ENCODE results near the gene TNFRSF1B. TPM values are rescaled to one million over a fixed set of nuclear protein-coding genes. Genes with fewer than 3 reads are reported as not detected.

Gene TNFRSF1B
- total RNA-seq, 1 experiment from 2014 or later, result 0.61 TPM

DNA sequence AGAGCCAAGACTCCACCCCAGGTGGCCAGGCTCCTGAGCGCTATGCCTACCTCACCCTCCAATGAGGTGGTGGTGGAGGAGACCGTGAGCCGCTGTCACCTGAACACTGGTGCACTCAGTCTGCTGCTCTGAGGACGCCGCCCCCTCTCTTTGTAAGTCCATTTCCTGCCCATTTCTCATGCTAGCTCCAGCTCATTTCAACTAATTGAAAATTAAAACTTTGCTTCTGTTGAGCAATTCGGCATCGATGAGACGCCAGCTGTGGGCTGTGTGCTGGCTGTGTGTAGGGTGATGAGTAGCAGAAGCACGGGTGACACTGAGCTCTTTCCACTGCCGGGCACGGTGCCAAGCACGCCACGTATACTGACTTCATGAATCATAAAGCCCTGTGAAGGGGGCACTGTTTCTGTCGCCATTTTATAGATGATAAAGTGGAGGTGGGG lies 11.2 kb downstream of the TNFRSF1B start:
- Histone ChIP-seq H3K79me2 (ENCODE audit: insufficient read depth, low read length) (no peaks in the 10 kb centered on the region), H4K20me1 (ENCODE audit: insufficient read depth) (no peaks in the 10 kb centered on the region), H2AFZ (ENCODE audit: low read depth, low read length, poor library complexity, severe bottlenecking) (peak overlapping the region; percentile 98), H3K9me3 (ENCODE audit: control insufficient read depth in 1 of 2, insufficient read depth in 1 of 2, low read depth in 1 of 2, low read length in 2 of 2) (no peaks in the 10 kb centered on the region), H3K9me2 (ENCODE audit: insufficient read depth) (no peaks in the 10 kb centered on the region), H3K27ac (ENCODE audit: low read depth, low read length) (no peak overlapping the region), H3K4me1 (ENCODE audit: control insufficient read depth in 1 of 2, insufficient read depth in 2 of 2, low read length in 2 of 2) (peaks cover 24 to 28% of the 10 kb centered on the region in 2 experiments), H3K27me3 (ENCODE audit: insufficient read depth, low read length) (no peaks in the 10 kb centered on the region), H3K9ac (ENCODE audit: low read length) (peak overlapping the region; percentile 12), H3K36me3 (ENCODE audit: control insufficient read depth in 1 of 2, insufficient read depth in 2 of 2, low read length in 2 of 2) (no peaks in the 10 kb centered on the region), H3K4me3 (replicated peaks in 1 of 2; ENCODE audit: low read depth in 1 of 2, low read length in 2 of 2) (peak overlapping the region; percentile 2 to 44; a peak in 3 of 4 replicates), H3K4me2 (ENCODE audit: low read length) (peak overlapping the region; percentile 85)
- ChIA-PET RAD21 (ENCODE audit: low non-redundant PET in 1 of 2, low total read pairs in 2 of 2, uncharacterized antibody in 2 of 2, unreplicated experiment in 2 of 2) (no interaction called here), CTCF (interaction anchor here (2.4 kb wide), 1 partner anchor 53 kb away, joined by 13 read pairs; no protein-coding TSS in a partner anchor), POLR2A (interaction anchor here (1.1 to 2.2 kb wide), 2 partner anchors 13 to 18 kb away, joined by 3 to 7 read pairs; no protein-coding TSS in a partner anchor)
- ATAC-seq (peak; percentile 78), DNase-seq (ENCODE audit: low read depth, low spot score) (peak; percentile 35)
- no TSS peak for BruUV-seq (replicated peaks)
- no peak for TF ChIP-seq RAD21 (IDR thresholded peaks at IDR 0.05; ENCODE audit: low read depth)
- TF ChIP-seq EZH2phosphoT487 (IDR thresholded peaks at IDR 0.05; ENCODE audit: borderline replicate concordance), result no peak
- peak; percentile 20 for TF ChIP-seq TCF7L2 (IDR thresholded peaks at IDR 0.05; ENCODE audit: borderline replicate concordance, extremely low read depth, insufficient read depth, insufficient read length)
- TF ChIP-seq ATF3 (IDR thresholded peaks at IDR 0.05), result no peak
- 0 out of 2 replicates have a peak, but pooled peaks have one; percentile 1 for TF ChIP-seq CBX3 (IDR thresholded peaks at IDR 0.05; ENCODE audit: low read depth)
- TF ChIP-seq, protein P1, sequence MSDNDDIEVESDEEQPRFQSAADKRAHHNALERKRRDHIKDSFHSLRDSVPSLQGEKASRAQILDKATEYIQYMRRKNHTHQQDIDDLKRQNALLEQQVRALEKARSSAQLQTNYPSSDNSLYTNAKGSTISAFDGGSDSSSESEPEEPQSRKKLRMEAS (IDR thresholded peaks at IDR 0.05), result no peak
- intact Hi-C loops (cut with micrococcal nuclease), result no loop called here

- ChIA-PET POLR2A (interaction anchor here (2.2 kb wide), 1 partner anchor 18 kb away, joined by 7 read pairs; no protein-coding TSS in a partner anchor), CTCF (interaction anchor here (2.4 kb wide), 1 partner anchor 54 kb away, joined by 13 read pairs; no protein-coding TSS in a partner anchor), RAD21 (ENCODE audit: low non-redundant PET in 1 of 2, low total read pairs in 2 of 2, uncharacterized antibody in 2 of 2, unreplicated experiment in 2 of 2) (no interaction called here)
- Histone ChIP-seq H3K27me3 (ENCODE audit: insufficient read depth, low read length) (no peaks in the 10 kb centered on the region), H2AFZ (ENCODE audit: low read depth, low read length, poor library complexity, severe bottlenecking) (peak overlapping the region; percentile 98), H4K20me1 (ENCODE audit: insufficient read depth) (no peaks in the 10 kb centered on the region), H3K9ac (ENCODE audit: low read length) (peak overlapping the region; percentile 12), H3K4me3 (replicated peaks in 1 of 2; ENCODE audit: low read depth in 1 of 2, low read length in 2 of 2) (peak overlapping the region; percentile 0 to 44; a peak in 3 of 4 replicates), H3K4me1 (ENCODE audit: control insufficient read depth in 1 of 2, insufficient read depth in 2 of 2, low read length in 2 of 2) (peaks cover 24 to 28% of the 10 kb centered on the region in 2 experiments), H3K9me2 (ENCODE audit: insufficient read depth) (no peaks in the 10 kb centered on the region), H3K4me2 (ENCODE audit: low read length) (peak overlapping the region; percentile 85), H3K9me3 (ENCODE audit: control insufficient read depth in 1 of 2, insufficient read depth in 1 of 2, low read depth in 1 of 2, low read length in 2 of 2) (no peaks in the 10 kb centered on the region), H3K36me3 (ENCODE audit: control insufficient read depth in 1 of 2, insufficient read depth in 2 of 2, low read length in 2 of 2) (no peaks in the 10 kb centered on the region), H3K27ac (ENCODE audit: low read depth, low read length) (peak overlapping the region; percentile 30; the same call in 1 of the 2 replicates), H3K79me2 (ENCODE audit: insufficient read depth, low read length) (no peaks in the 10 kb centered on the region)
- BruUV-seq (replicated peaks), result no TSS peak
- TF ChIP-seq EGR1 (IDR thresholded peaks at IDR 0.05; ENCODE audit: low read depth) (no peak), JUND (IDR thresholded peaks at IDR 0.05) (no peak), FOSL1 (IDR thresholded peaks at IDR 0.05; ENCODE audit: low read depth) (no peak), EZH2 (IDR thresholded peaks at IDR 0.05) (no peak), SIN3A (IDR thresholded peaks at IDR 0.05; ENCODE audit: low read depth) (no peak), CEBPB (IDR thresholded peaks at IDR 0.05; ENCODE audit: low read depth) (no peak), TCF7L2 (IDR thresholded peaks at IDR 0.05; ENCODE audit: borderline replicate concordance, extremely low read depth, insufficient read depth, insufficient read length) (no peak), POLR2A (IDR thresholded peaks at IDR 0.05; ENCODE audit: borderline replicate concordance, extremely low read depth, insufficient read depth, insufficient read length) (no peak), CBX3 (IDR thresholded peaks at IDR 0.05; ENCODE audit: low read depth) (no peak), RAD21 (IDR thresholded peaks at IDR 0.05; ENCODE audit: low read depth) (no peak)
- TF ChIP-seq, protein P1 (IDR thresholded peaks at IDR 0.05), result no peak
- no peak for DNase-seq (ENCODE audit: low read depth, low spot score)
- intact Hi-C loops (cut with micrococcal nuclease), result no loop called here
- ATAC-seq, result peak; percentile 29
Measured at GRCh38 chr1:12178511-12178910, 11.7 kb downstream of the TNFRSF1B start.
